CD4-positive, alpha-beta T cell treated with Interleukin-10 for 1 hour (primary cell): ENCODE data around the gene SRPK3.
"Not testable (repeated sequence)": the region's sequence is repeated elsewhere in the genome, so short reads cannot be mapped to it uniquely, and the experiment has no call there.

Experiments
- DNase-seq: peaks from one replicate; pipeline ENCODE4 v3.0.0-alpha.2; 2020

The SRPK3 gene

GRCh38 chrX:153780678-153781427 is at the start of gene SRPK3:
SRPK3 (plus strand) TSS chrX:153781041; CDS start chrX:153781087, 46 bp downstream.
- DNase-seq: no peak

DNA sequence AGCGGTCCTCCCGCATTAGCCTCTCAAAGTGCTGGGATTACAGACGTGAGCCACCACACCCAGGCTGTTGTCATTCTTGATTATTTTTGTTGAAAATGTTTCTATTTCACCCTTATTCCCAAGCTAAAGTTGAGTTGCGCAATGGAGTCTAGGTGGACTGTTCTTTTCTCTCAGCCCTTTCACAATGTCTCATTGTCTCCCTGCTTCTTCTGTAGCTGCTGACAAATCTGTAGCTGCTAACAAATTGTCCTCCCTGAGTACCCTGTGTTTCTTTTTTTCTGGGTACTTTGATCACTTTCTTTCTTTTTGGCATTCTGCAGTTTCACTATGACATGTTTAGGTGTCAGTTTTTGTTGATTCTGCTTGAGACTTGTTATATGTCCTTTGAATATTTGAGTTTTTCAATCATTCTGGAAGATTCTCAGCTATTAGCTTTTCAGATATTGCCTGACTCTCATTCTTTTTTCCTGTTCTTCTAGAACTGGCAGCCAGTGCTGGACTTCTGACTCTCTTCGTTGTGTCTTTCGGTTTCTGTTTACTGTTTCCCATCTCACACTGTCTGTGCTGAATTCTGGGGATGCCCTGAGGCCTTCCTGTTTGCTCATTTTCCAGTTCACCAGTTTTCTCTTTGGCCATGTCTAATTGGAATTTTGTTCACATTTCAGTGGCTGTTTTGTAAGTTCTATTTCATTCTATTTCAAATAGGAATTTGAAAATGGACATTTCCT is 49.6 kb upstream of the SRPK3 start:
- no peak for DNase-seq

- DNase-seq: no peak
Measured at GRCh38 chrX:153731845-153732215, 49.0 kb upstream of the SRPK3 start.

GRCh38 chrX:153732401-153732800 is 48.4 kb upstream of the SRPK3 start:
- no peak for DNase-seq

DNA sequence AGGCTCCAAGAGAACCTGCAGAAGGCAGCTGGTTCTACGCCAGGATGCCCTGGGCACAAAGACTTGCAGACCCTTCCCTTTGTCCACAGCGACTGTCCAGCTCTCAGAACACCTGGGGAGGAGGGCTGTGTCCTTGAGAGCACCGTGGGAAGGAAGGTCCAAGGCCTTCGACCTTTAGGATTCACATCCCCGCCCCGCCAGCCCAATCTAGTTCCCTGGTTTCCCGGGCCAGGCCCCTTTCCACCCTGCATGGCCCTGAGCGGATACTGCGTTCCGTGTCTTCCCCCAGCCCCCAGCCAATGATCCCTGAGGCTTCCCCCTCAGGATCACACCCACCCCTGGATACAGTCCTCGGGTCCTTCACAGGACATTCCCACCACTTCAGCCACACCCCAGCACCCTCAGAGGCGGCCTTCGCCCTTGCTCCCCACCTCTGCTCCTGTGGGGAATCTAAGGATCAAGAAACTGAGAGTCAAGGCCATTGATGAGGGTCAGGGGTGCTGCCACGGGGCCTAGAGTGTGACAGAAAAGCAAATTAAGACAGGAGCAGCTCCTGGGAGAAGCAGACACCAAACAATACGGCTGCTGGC is 47.1 kb upstream of the SRPK3 start:
- no peak for DNase-seq

- no peak for DNase-seq
Measured at GRCh38 chrX:153734871-153735270, 46.0 kb upstream of the SRPK3 start.

GRCh38 chrX:153735274-153735673 is 45.6 kb upstream of the SRPK3 start:
- peak; percentile 44 for DNase-seq

- DNase-seq: no peak
Measured at GRCh38 chrX:153736071-153736820, 44.6 kb upstream of the SRPK3 start.

DNA sequence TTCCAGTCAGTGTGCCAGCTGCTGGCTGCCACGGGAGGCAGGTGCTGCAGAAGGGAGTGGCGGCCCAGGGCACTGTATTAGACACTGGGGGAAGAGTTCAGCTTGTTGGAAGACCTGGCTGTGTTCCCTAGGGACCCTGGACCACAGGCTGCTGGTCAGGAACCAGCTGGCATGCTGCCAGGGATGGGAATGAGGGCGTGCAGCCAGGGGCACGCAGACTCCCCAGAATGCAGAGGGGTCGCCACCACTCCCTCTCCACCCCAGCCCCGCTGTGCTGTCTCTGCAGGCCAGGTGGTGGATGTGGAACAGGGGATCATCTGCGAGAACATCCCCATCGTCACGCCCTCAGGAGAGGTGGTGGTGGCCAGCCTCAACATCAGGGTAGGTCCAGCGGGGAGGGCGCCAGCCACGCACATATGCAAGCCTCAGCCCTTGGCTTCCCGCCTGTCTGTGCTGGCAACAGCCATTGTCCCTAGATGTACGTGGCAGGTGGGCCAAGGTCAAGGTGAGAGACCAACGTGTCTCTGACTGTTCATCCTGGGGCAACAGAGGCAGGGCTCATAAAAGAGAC is 43.9 kb upstream of the SRPK3 start:
- DNase-seq: no peak

DNA sequence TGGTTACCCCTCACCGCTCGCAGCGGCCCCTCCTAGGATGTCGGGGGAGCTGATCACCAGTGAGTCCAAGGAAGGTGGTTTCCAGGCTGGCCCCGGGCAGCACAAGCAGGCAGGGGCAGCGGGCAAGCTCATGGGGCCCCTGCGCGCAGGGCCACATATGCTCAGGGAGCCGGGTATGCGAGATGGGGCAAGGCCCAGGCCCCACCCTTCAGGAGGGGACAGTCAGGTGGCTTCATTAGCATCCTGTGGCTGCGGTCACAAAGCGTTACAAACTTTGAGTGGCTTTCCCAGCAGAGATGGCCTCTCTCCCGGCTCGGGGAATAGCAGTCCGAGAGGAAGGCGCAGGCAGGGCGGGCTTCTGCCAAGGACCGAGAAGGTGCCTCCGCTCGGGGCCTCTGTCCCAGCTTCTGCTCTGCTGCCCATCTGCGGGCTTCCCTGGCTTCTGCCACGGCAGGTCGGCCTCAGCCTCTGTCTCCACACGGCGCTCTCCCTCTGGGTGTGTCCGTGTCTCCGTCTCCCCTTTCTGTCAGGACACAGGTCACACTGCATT is 42.7 kb upstream of the SRPK3 start:
- no peak for DNase-seq

DNA sequence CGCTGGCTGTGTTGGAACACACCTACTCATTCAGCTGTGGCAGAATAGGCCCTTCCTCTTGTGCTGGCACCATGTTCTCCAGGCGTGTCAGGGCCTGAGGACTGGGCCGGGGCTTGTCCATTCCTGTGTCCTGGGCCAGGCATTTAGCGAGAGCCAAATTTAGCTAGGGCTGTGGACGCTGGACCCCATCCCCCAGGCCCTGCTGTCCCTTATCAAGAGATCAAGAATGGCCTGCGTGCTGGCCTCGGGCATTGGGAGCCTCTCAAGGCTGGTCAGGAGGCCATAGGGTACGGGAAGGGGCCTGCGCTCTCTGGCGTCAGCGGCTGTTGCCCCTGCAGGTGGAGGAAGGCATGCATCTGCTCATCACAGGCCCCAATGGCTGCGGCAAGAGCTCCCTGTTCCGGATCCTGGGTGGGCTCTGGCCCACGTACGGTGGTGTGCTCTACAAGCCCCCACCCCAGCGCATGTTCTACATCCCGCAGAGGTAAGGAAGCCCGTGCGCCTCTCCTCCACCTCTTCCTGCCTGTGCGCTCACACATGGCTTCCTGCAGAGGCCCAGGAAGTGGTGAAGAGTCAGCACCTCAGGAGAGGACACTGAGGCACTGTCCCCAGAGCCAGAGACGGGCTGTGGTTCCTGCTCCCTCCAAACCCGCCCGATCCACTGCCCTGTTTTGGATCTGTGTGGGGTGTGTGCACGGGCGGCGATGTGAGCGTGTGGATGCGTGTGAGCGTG is 40.9 kb upstream of the SRPK3 start:
- no peak for DNase-seq

DNA sequence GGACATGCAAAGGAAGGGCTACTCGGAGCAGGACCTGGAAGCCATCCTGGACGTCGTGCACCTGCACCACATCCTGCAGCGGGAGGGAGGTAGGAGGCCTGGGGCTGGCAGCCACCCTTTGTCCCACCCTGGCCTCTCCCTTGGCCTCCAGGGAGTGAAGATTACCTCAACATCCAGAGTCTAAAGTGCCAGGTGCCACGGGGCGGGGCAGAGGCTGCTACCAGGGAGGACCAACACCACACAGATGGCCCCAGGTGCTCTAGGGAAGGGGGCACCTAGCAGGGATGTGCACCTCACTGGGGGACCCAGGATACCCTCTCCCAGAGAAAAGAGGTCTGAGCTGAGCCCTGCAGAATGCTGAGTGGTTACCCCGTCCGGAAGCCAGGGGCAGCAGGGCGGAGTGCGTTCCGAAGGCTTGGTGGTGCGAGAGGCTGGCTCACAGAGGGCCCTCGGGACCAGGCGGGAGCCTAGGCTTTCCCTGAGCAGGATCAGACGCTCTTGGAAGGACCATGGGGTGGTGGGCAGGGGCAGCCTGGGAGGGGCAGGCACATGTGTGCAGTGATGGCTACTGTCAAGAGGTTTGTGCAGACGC is 40.1 kb upstream of the SRPK3 start:
- DNase-seq: no peak

- no peak for DNase-seq
Measured at GRCh38 chrX:153741446-153741845, 39.4 kb upstream of the SRPK3 start.

GRCh38 chrX:153742111-153742510 is 38.7 kb upstream of the SRPK3 start:
- DNase-seq: not testable (repeated sequence)

DNA sequence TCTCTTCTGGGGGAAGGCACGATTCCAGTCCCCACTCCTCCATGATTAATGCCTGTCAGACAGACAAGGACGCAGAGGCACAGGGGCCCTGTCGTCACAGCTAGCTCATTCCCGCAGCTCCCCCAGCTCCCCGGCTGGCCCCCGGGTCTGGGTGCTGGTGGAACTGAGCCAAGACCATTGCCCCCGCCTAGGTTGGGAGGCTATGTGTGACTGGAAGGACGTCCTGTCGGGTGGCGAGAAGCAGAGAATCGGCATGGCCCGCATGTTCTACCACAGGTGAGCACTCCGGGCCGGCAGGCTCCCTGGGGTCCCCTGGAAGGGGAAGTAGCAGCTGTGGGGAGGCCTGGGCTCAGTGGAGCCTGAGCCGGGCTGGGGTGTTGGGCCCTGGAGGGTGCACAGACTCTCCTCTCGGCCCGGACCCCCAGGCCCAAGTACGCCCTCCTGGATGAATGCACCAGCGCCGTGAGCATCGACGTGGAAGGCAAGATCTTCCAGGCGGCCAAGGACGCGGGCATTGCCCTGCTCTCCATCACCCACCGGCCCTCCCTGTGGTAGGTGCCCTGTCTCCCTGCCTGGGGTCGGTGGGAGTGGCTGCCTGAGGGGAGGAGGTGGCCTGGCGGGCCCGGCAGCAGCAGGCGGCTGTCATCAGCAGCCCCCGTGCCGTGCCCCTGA is 37.9 kb upstream of the SRPK3 start:
- DNase-seq: not testable (repeated sequence)

- not testable (repeated sequence) for DNase-seq
Measured at GRCh38 chrX:153743468-153744209, 37.2 kb upstream of the SRPK3 start.

DNA sequence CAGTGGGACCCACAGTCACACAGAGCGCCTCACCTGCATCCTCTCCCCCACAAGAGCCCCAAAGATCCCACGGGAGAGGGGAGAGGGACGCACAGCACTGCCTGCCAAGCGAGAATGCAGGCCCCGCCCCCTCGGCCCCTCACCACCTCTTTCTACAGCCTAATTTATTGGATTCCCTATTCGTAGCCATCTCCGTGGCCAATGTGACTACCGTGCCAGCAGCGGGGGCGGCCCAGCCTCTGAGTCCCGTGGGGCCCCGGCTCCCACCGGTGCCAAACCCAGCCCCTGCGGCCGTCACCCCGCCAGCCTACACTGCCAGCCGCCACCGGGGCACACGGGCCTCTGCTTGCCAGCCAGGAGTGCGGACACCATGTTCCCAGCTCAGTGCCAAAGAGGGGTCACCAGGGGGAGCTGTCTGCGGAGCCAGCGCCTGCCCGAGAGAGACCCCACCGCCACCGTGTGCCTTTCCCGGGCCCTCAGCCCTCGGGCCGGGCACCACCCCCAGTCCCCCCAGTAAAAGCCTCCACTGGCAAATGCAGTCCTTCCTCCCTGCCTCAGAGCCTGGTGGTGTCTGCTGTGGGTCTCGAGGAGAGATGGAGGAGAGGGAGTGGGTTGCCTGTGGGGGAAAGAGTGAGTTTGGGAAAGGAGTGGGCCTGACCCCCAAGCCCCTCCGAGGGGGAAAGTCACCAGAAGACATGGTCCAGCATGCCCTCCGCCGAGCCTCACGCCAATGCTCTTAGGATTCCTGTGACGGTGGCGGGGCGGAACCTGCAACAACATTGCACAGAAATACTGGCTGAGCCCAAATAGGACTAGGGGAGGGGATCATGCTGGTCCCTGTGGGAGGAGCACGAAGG is 36.4 kb upstream of the SRPK3 start:
- DNase-seq: no peak

- not testable (repeated sequence) for DNase-seq
Measured at GRCh38 chrX:153745067-153745433, 35.8 kb upstream of the SRPK3 start.

DNA sequence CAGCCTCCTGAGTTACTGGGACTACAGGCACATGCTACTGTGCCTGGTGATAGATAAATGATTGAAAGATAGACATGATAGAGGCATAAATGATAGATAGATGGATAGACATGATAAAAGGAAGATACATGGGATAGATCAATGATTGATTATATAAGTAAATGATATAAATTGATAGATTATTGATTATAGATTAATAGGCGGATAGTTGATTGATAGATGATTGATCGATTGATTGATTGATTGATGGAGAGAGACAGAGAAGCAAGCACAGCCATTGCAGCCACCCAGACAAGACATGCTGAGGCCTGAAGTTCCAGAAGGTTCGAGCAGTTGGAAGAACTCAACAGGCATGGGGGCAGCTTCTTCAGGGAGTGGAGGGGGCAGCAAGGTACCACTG is 34.5 kb upstream of the SRPK3 start:
- no peak for DNase-seq
